ENCODE data around the gene CNMD.
"Not testable (repeated sequence)": the region's sequence is repeated elsewhere in the genome, so short reads cannot be mapped to it uniquely, and the experiment has no call there.

Gene CNMD

GRCh38 chr13:52743988-52744387, 4.4 kb upstream of the CNMD start:
- no peak for DNase-seq

- DNase-seq: no peak
These were observed 3.9 kb upstream of the CNMD start for GRCh38 chr13:52743569-52743968.

- no peak for DNase-seq
These were observed 727 bp downstream of the CNMD start for GRCh38 chr13:52738719-52739467.

GRCh38 chr13:52737965-52738364, 1.7 kb downstream of the CNMD start:
- DNase-seq: no peak

GRCh38 chr13:52737451-52737850, 2.2 kb downstream of the CNMD start:
- DNase-seq: no peak

- DNase-seq: no peak
These were observed 2.7 kb downstream of the CNMD start for GRCh38 chr13:52736891-52737290.

- no peak for DNase-seq
These were observed 5.5 kb downstream of the CNMD start for GRCh38 chr13:52734075-52734623.

- no peak for DNase-seq
These were observed 13.4 kb downstream of the CNMD start for GRCh38 chr13:52726258-52726657.

- no peak for DNase-seq
These were observed 14.3 kb downstream of the CNMD start for GRCh38 chr13:52725302-52725701.

- DNase-seq: no peak
These were observed 16.4 kb downstream of the CNMD start for GRCh38 chr13:52723181-52723580.

- DNase-seq: not testable (repeated sequence)
These were observed 18.3 kb downstream of the CNMD start for GRCh38 chr13:52721356-52721755.

- DNase-seq: not testable (repeated sequence)
These were observed 18.7 kb downstream of the CNMD start for GRCh38 chr13:52720904-52721303.

- peak; percentile 69 for DNase-seq
These were observed 25.7 kb downstream of the CNMD start for GRCh38 chr13:52713894-52714293.

- DNase-seq: no peak
These were observed 27.2 kb downstream of the CNMD start for GRCh38 chr13:52712385-52712784.

- DNase-seq: no peak
These were observed 28.3 kb downstream of the CNMD start for GRCh38 chr13:52711286-52711685.

GRCh38 chr13:52708266-52708665, 31.4 kb downstream of the CNMD start:
- not testable (repeated sequence) for DNase-seq

GRCh38 chr13:52707375-52707774, 32.2 kb downstream of the CNMD start:
- DNase-seq: no peak

GRCh38 chr13:52706081-52706480, 33.5 kb downstream of the CNMD start:
- no peak for DNase-seq

- DNase-seq: no peak
These were observed 36.1 kb downstream of the CNMD start for GRCh38 chr13:52703482-52703881.

- DNase-seq: no peak
These were observed 37.7 kb downstream of the CNMD start for GRCh38 chr13:52701728-52702465.

GRCh38 chr13:52696566-52696965, 43.1 kb downstream of the CNMD start:
- DNase-seq: no peak

- DNase-seq: peak; percentile 89
These were observed 43.8 kb downstream of the CNMD start for GRCh38 chr13:52695856-52696255.

GRCh38 chr13:52686376-52686775, 53.2 kb downstream of the CNMD start:
- DNase-seq: no peak

- DNase-seq: not testable (repeated sequence)
These were observed 53.8 kb downstream of the CNMD start for GRCh38 chr13:52685806-52686205.

All from MV-4-11 (cell line).